Loucy (cell line): ENCODE measurements around the gene PRKCE.

Experiments
- CTCF ChIP-seq: fragments of 200-600 bp; sonication (generic); conservative IDR thresholded peaks from 2 replicates; pipeline ENCODE4 v1.5.1; 2014; ENCODE audit warnings: mild to moderate bottlenecking, antibody characterized with exemption, low read length
- EZH2phosphoT487 ChIP-seq: fragments of 200-600 bp; IDR thresholded peaks from 2 replicates; pipeline ENCODE4 v1.6.1; 2018; ENCODE audit warnings: antibody characterized with exemption, mild to moderate bottlenecking, moderate library complexity, borderline replicate concordance

GRCh38 chr2:45888167-45888566, 236.7 kb downstream of the PRKCE start:
- TF ChIP-seq CTCF (no peak), EZH2phosphoT487 (no peak)
